Kidney (tissue), 14 donors: Measurements from ENCODE around the gene CASP4. TPM values are rescaled to one million over a fixed set of nuclear protein-coding genes. Genes with fewer than 3 reads are reported as not detected.

Source experiments
- DNase-seq, 5 donors: peaks; one replicate each; pipeline ENCODE4 v3.0.0-alpha.2; 2013 to 2020
- FAIRE-seq: peaks from 2 replicates; lab custom pipeline; 2012; peaks lifted over from hg19 to GRCh38; lab: Jason Lieb, UNC
- H3K27ac ChIP-seq, 2 donors: one replicate each; pipeline ENCODE4 v1.7.0; 2013; ENCODE audit warnings: low read depth in 2 of 2, low read length in 2 of 2, inconsistent platforms in 1 of 2
- H3K27me3 ChIP-seq: one replicate; pipeline ENCODE4 v1.7.1; 2013; ENCODE audit warnings: low read length, inconsistent platforms; ENCODE audit not compliant: control insufficient read depth, insufficient read depth
- H3K36me3 ChIP-seq, 3 donors: one replicate each; pipeline versions ENCODE4 v1.7.0 to v1.7.1; 2013; ENCODE audit warnings: low read length in 3 of 3, control low read depth in 1 of 3, inconsistent platforms in 1 of 3; ENCODE audit not compliant: insufficient read depth in 3 of 3, control insufficient read depth in 2 of 3
- H3K4me1 ChIP-seq, 3 donors: one replicate each; pipeline versions ENCODE4 v1.7.0 to v1.7.1; 2013; ENCODE audit warnings: low read length in 3 of 3, inconsistent platforms in 1 of 3, low read depth in 1 of 3; ENCODE audit not compliant: control insufficient read depth in 2 of 3, insufficient read depth in 2 of 3
- H3K4me3 ChIP-seq, 3 donors: one replicate each; pipeline versions ENCODE4 v1.7.0 to v1.8.1; 2013; ENCODE audit warnings: low read length in 3 of 3, control low read depth in 1 of 3, inconsistent platforms in 1 of 3
- H3K9ac ChIP-seq, 3 donors: one replicate each; pipeline versions ENCODE4 v1.7.0 to v1.7.1; 2013; ENCODE audit warnings: low read length in 3 of 3, control low read depth in 1 of 3, inconsistent platforms in 1 of 3
- H3K9me3 ChIP-seq, 3 donors: one replicate each; pipeline versions ENCODE4 v1.7.0 to v1.7.1; 2013; ENCODE audit warnings: low read length in 3 of 3, control low read depth in 1 of 3, inconsistent platforms in 1 of 3; ENCODE audit not compliant: control insufficient read depth in 2 of 3, insufficient read depth in 1 of 3
- intact Hi-C: fragments of 100-400 bp; cut with DNase I; formaldehyde crosslinking; loops from one replicate; pipeline ENCODE4 v1.11.1; 2022
- polyA plus RNA-seq: library from polyadenylated mRNA; stranded (reverse); fragments of 350-450 nt; fragmentation: Illumina TruSeq; extraction: RNeasy Lipid Tissue Mini Kit (QIAGEN cat#74804); gene quantifications from one replicate; pipeline ENCODE4 v1.2.3, GENCODE V29; 2014; ENCODE audit warnings: low read depth, low replicate concordance; ENCODE audit not compliant: insufficient read depth
- total RNA-seq: library from RNA; stranded (reverse); fragmentation: NEBNext Ultra II Directional; extraction: Animal tissue kit (Norgen Biotek cat#: 25700); gene quantifications from one replicate; pipeline ENCODE4 v1.2.1, GENCODE V29; 2021
- TF ChIP-seq, protein P1 (sequence below): IDR thresholded peaks from 3 replicates; pipeline ENCODE4 v1.5.1; 2012; ENCODE audit warnings: mild to moderate bottlenecking, moderate library complexity, borderline replicate concordance; ENCODE audit not compliant: insufficient read depth; ENCODE audit errors: extremely low read depth
- donor health status: control.
- donor health status: control.
- donor health status: control.
- donor health status: control.
- donor health status: control.
- donor health status: DM: yes; HTN: yes; CAD: no.
- donor health status: Normal renal cell carcinoma (clear cell type).

The CASP4 gene
- total and polyA plus RNA-seq, 2 donors from 2014 or later: 40.6 to 60.3 TPM

DNA sequence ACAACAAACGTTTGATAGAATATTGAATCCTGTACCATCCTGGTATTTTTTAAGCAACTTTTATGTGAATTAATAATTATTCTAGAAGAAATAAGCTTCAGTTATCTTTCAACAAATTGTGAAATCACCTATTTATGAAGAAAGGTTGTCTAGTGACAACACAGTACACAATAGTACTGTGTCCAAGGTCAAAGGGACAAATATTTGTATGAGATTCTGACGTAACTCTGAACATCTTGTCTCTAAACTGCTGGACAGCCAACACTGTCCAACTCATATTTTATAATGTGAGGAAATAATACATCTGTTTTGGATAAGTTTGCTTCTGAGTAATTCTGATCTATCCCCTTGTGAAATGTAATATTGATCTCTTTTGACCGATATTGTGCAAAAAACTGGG lies 35.6 kb upstream of the CASP4 start:
- no peak for DNase-seq
- TF ChIP-seq, protein P1, sequence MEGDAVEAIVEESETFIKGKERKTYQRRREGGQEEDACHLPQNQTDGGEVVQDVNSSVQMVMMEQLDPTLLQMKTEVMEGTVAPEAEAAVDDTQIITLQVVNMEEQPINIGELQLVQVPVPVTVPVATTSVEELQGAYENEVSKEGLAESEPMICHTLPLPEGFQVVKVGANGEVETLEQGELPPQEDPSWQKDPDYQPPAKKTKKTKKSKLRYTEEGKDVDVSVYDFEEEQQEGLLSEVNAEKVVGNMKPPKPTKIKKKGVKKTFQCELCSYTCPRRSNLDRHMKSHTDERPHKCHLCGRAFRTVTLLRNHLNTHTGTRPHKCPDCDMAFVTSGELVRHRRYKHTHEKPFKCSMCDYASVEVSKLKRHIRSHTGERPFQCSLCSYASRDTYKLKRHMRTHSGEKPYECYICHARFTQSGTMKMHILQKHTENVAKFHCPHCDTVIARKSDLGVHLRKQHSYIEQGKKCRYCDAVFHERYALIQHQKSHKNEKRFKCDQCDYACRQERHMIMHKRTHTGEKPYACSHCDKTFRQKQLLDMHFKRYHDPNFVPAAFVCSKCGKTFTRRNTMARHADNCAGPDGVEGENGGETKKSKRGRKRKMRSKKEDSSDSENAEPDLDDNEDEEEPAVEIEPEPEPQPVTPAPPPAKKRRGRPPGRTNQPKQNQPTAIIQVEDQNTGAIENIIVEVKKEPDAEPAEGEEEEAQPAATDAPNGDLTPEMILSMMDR: no peak
- Histone ChIP-seq H3K27ac (no peak overlapping the region), H3K36me3 (no peaks in the 10 kb centered on the region), H3K9ac (no peak overlapping the region), H3K27me3 (no peaks in the 10 kb centered on the region), H3K4me1 (no peaks in the 10 kb centered on the region), H3K9me3 (no peaks in the 10 kb centered on the region), H3K4me3 (no peak overlapping the region)
- intact Hi-C loops: no loop called here
- no peak for FAIRE-seq

DNA sequence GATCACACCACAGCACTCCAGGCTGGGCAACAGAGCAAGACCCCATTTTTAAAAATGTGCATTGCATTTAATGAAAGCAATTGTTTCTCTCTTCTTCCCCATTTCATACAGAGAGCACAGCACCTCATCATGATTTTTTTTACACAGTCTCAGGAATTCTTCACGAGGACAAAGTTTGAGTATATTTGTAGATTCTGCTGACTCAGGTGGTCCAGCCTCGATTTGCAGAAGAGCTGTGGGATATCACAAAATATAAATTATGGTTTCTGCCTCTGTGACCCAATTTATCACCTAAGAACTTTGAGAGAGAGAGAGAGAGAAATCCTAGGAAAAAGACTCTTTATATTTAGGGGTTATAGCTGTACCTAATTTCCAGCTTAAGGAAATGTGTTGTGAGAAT lies 34.8 kb upstream of the CASP4 start:
- H3K27me3 ChIP-seq: no peaks in the 10 kb centered on the region
- H3K9me3 ChIP-seq: no peaks in the 10 kb centered on the region
- no peaks in the 10 kb centered on the region for H3K4me1 ChIP-seq
- H3K36me3 ChIP-seq: no peaks in the 10 kb centered on the region
- no peak overlapping the region for H3K9ac ChIP-seq
- intact Hi-C loops: no loop called here
- TF ChIP-seq, protein P1: no peak
- DNase-seq (no peak), FAIRE-seq (no peak)
- no peak overlapping the region for H3K27ac ChIP-seq
- H3K4me3 ChIP-seq: no peak overlapping the region

DNA sequence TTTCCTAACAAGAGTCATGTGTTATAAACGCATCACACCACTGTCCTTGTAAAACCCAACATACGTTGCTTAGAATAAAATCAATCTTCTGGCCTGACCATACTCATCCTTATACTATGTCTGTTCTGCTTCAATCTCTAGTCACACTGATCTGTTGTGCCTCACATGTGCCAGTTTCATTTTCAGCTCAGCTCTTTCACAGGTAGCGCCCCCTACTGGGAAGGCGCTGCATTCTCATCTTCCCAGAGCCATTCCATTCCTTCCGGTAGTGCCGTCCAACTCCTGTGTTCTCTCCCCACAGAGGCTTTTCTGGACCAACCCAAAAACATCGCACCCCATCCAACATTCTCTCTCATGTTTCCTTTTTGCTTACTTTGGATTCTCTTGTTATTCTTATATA lies 32.4 kb upstream of the CASP4 start:
- H3K27me3 ChIP-seq: no peaks in the 10 kb centered on the region
- no peak overlapping the region for H3K4me3 ChIP-seq
- H3K9ac ChIP-seq: no peak overlapping the region
- H3K36me3 ChIP-seq: no peaks in the 10 kb centered on the region
- FAIRE-seq (no peak), DNase-seq (no peak)
- H3K27ac ChIP-seq: no peak overlapping the region
- TF ChIP-seq, protein P1: peak; percentile 45
- intact Hi-C loops: no loop called here
- no peaks in the 10 kb centered on the region for H3K9me3 ChIP-seq
- no peaks in the 10 kb centered on the region for H3K4me1 ChIP-seq

DNA sequence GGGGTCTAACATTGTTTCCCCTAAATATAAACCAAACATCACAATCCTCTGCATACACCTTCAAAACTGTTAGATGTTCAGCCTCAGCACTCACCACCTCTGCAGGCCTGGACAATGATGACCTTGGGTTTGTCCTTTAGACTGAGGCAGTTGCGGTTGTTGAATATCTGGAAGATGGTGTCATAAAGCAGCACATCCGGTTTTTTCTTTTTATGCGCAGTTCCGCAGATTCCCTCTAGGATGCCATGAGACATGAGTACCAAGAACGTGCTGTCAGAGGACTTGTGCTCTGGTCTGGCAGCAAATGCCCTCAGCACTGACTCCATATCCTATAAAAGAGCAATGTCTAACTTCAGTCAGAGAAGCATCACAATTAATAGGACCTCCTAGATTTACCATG lies 31.8 kb upstream of the CASP4 start:
- Histone ChIP-seq H3K9me3 (no peaks in the 10 kb centered on the region), H3K4me1 (no peaks in the 10 kb centered on the region), H3K27me3 (no peaks in the 10 kb centered on the region), H3K9ac (no peak overlapping the region), H3K36me3 (no peaks in the 10 kb centered on the region), H3K4me3 (no peak overlapping the region), H3K27ac (no peak overlapping the region)
- DNase-seq: no peak
- FAIRE-seq: no peak
- intact Hi-C loops: no loop called here
- TF ChIP-seq, protein P1: no peak
